HepG2 (cell line): ENCODE data around the gene PRRT1. TPM values are rescaled to one million over a fixed set of nuclear protein-coding genes. Genes with fewer than 3 reads are reported as not detected.
A peak's percentile ranks its signal among the peaks of the same experiment; 100 is the strongest.

Experiments
- CBX2 ChIP-seq, 2 experiments: fragments of 200-600 bp in 1 of 2; sonication (generic); formaldehyde crosslinking in 1 of 2; IDR thresholded peaks; 2 replicates each; pipeline versions ENCODE4 v1.7.0 to v1.8.1; 2018 to 2022; ENCODE audit warnings: low read depth in 2 of 2, low read length in 1 of 2, mild to moderate bottlenecking in 1 of 2, missing genetic modification reagents in 1 of 2
- CC2D1A ChIP-seq: sonication (generic); formaldehyde crosslinking; IDR thresholded peaks from 2 replicates; pipeline ENCODE4 v1.8.1; 2023; ENCODE audit warnings: mild to moderate bottlenecking, missing genetic modification reagents
- HOXA3 ChIP-seq: sonication (generic); formaldehyde crosslinking; IDR thresholded peaks from 2 replicates; pipeline ENCODE4 v1.5.0; 2020; ENCODE audit warnings: missing genetic modification reagents
- NFKBIZ ChIP-seq: IDR thresholded peaks from 2 replicates; pipeline ENCODE4 v1.6.1; 2018; ENCODE audit warnings: missing genetic modification reagents, missing compliant biosample characterization
- ONECUT2 ChIP-seq: sonication (generic); formaldehyde crosslinking; IDR thresholded peaks from 2 replicates; pipeline ENCODE4 v1.4.0; 2020; ENCODE audit warnings: missing genetic modification reagents
- PLRG1 ChIP-seq: fragments of 450-650 bp; conservative IDR thresholded peaks from 2 replicates; pipeline ENCODE4 v1.6.1; 2016
- ZC3H4 ChIP-seq: sonication (generic); formaldehyde crosslinking; IDR thresholded peaks from 2 replicates; pipeline ENCODE4 v1.4.0; 2020; ENCODE audit warnings: missing genetic modification reagents, borderline replicate concordance
- ZMYM3 ChIP-seq: sonication (generic); formaldehyde crosslinking; IDR thresholded peaks from 2 replicates; pipeline ENCODE4 v1.5.1; 2020; ENCODE audit warnings: mild to moderate bottlenecking, missing genetic modification reagents
- ZSCAN21 ChIP-seq: sonication (generic); formaldehyde crosslinking; IDR thresholded peaks from 2 replicates; pipeline ENCODE4 v1.8.0; 2022; ENCODE audit warnings: mild to moderate bottlenecking, missing genetic modification reagents, moderate library complexity, borderline replicate concordance
- polyA plus RNA-seq, 8 experiments: library from polyadenylated mRNA; depleted of rRNA in 3 of 8; stranded (reverse) in 7 of 8; unstranded in 1 of 8; fragments of >200 nt; fragmentation: Illumina TruSeq in 4 of 8; extraction: Trizol in 4 of 8; gene quantifications; 2 replicates each; pipeline versions ENCODE4 v1.2.1 to v1.2.3, GENCODE V29; 2011 to 2016; ENCODE audit warnings: low read depth in 4 of 8, missing spikeins in 1 of 8, mixed read lengths in 1 of 8; ENCODE audit not compliant: insufficient read depth in 1 of 8
- total RNA-seq, 5 experiments: library from RNA; depleted of rRNA; stranded (reverse); fragments of >200 nt; fragmentation: Illumina TruSeq; extraction: Trizol; gene quantifications; 2 replicates each; pipeline ENCODE4 v1.2.3, GENCODE V29; 2016; ENCODE audit warnings: low read depth in 1 of 5
- TF ChIP-seq, protein P1 (sequence below): sonication (generic); formaldehyde crosslinking; IDR thresholded peaks from one replicate; pipeline ENCODE4 v1.5.1; 2020; ENCODE audit warnings: mild to moderate bottlenecking, missing genetic modification reagents; ENCODE audit errors: not compliant biosample characterization
- TF ChIP-seq, protein P2 (sequence below): sonication (generic); formaldehyde crosslinking; IDR thresholded peaks from 2 replicates; pipeline ENCODE4 v1.9.0; 2021; ENCODE audit warnings: missing genetic modification reagents, borderline replicate concordance
- TF ChIP-seq, protein P3 (sequence below): IDR thresholded peaks from 2 replicates; pipeline ENCODE4 v1.6.1; 2016; ENCODE audit warnings: mild to moderate bottlenecking
- TF ChIP-seq, protein P4 (sequence below): IDR thresholded peaks from 2 replicates; pipeline ENCODE4 v1.6.1; 2016; ENCODE audit warnings: missing compliant biosample characterization, missing genetic modification reagents, borderline replicate concordance

PRRT1 gene
- total and polyA plus RNA-seq, 2 of the 13 experiments (the other 11 are each of a cell fraction or from before 2014, with no cell fraction given): 0.64 to 1.4 TPM

DNA sequence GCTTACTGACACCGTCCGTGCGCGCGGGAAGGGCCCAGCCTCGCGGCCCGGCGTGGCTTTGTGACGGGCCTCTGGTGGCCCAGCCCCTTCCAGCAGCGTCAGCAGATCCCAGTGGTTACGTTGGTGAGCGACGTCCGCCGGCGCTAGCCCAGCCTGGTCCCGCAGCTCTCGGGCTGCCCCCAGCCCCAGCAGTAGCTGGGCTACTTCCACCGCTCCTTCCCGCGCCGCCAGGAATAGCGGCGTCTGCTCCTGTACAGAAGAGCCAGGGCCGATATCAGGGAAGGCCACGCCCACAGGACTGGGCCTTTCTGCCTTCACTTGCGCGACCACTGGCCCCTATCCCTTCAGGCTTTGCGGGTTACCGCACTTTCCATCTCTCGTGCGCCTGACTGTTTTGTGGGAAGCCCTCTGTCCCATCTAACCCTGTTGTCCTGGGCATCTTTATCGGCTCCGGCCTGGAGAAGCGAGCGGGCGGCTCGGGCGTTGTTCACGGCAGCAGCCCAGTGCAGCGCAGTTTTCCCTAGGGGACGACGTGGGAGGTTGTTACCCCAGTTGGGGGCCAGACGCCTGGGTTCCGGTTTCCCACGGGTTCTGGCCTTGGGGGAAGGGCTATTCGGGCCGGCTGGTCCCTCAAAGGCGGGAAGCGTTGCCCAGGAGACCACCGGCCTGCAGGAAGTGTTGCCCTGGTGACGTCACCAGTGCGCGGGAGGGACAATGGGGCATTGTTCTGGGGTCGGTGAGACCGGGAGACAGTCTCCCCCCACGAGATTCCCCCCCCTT lies 44.4 kb upstream of the PRRT1 start (continued):
- TF ChIP-seq, protein P1, sequence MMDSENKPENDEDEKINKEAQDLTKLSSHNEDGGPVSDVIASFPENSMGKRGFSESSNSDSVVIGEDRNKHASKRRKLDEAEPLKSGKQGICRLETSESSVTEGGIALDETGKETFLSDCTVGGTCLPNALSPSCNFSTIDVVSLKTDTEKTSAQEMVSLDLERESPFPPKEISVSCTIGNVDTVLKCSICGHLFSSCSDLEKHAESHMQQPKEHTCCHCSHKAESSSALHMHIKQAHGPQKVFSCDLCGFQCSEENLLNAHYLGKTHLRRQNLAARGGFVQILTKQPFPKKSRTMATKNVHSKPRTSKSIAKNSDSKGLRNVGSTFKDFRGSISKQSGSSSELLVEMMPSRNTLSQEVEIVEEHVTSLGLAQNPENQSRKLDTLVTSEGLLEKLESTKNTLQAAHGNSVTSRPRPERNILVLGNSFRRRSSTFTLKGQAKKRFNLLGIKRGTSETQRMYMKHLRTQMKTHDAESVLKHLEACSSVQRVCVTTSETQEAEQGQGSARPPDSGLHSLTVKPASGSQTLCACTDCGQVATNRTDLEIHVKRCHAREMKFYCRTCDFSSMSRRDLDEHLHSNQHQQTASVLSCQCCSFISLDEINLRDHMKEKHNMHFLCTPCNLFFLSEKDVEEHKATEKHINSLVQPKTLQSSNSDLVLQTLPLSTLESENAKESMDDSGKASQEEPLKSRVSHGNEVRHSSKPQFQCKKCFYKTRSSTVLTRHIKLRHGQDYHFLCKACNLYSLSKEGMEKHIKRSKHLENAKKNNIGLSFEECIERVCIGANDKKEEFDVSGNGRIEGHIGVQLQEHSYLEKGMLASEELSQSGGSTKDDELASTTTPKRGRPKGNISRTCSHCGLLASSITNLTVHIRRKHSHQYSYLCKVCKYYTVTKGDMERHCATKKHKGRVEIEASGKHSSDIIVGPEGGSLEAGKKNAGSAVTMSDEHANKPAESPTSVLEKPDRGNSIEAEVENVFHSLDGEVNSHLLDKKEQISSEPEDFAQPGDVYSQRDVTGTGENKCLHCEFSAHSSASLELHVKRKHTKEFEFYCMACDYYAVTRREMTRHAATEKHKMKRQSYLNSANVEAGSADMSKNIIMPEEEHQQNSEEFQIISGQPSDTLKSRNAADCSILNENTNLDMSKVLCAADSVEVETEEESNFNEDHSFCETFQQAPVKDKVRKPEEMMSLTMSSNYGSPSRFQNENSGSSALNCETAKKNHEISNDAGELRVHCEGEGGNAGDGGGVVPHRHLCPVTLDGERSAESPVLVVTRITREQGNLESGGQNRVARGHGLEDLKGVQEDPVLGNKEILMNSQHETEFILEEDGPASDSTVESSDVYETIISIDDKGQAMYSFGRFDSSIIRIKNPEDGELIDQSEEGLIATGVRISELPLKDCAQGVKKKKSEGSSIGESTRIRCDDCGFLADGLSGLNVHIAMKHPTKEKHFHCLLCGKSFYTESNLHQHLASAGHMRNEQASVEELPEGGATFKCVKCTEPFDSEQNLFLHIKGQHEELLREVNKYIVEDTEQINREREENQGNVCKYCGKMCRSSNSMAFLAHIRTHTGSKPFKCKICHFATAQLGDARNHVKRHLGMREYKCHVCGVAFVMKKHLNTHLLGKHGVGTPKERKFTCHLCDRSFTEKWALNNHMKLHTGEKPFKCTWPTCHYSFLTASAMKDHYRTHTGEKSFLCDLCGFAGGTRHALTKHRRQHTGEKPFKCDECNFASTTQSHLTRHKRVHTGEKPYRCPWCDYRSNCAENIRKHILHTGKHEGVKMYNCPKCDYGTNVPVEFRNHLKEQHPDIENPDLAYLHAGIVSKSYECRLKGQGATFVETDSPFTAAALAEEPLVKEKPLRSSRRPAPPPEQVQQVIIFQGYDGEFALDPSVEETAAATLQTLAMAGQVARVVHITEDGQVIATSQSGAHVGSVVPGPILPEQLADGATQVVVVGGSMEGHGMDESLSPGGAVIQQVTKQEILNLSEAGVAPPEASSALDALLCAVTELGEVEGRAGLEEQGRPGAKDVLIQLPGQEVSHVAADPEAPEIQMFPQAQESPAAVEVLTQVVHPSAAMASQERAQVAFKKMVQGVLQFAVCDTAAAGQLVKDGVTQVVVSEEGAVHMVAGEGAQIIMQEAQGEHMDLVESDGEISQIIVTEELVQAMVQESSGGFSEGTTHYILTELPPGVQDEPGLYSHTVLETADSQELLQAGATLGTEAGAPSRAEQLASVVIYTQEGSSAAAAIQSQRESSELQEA (CRISPR knock-in tag): peak; percentile 91
- TF ChIP-seq, protein P2, sequence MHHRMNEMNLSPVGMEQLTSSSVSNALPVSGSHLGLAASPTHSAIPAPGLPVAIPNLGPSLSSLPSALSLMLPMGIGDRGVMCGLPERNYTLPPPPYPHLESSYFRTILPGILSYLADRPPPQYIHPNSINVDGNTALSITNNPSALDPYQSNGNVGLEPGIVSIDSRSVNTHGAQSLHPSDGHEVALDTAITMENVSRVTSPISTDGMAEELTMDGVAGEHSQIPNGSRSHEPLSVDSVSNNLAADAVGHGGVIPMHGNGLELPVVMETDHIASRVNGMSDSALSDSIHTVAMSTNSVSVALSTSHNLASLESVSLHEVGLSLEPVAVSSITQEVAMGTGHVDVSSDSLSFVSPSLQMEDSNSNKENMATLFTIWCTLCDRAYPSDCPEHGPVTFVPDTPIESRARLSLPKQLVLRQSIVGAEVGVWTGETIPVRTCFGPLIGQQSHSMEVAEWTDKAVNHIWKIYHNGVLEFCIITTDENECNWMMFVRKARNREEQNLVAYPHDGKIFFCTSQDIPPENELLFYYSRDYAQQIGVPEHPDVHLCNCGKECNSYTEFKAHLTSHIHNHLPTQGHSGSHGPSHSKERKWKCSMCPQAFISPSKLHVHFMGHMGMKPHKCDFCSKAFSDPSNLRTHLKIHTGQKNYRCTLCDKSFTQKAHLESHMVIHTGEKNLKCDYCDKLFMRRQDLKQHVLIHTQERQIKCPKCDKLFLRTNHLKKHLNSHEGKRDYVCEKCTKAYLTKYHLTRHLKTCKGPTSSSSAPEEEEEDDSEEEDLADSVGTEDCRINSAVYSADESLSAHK: peak; percentile 53; the same call in 1 of the 2 replicates
- TF ChIP-seq CBX2 (IDR thresholded peaks at IDR 0.05; ENCODE audit: low read depth, low read length) (no peak), CBX2 (CRISPR knock-in tag; IDR thresholded peaks at IDR 0.05; ENCODE audit: low read depth) (0 out of 2 replicates have a peak, but pooled peaks have one; percentile 25), ONECUT2 (CRISPR knock-in tag) (no peak), ZSCAN21 (CRISPR knock-in tag) (peak; percentile 88), ZMYM3 (CRISPR knock-in tag) (peak; percentile 34; the same call in 1 of the 2 replicates), CC2D1A (CRISPR knock-in tag) (0 out of 2 replicates have a peak, but pooled peaks have one; percentile 73), PLRG1 (no peak), HOXA3 (CRISPR knock-in tag) (peak; percentile 98), ZC3H4 (no peak; the same call in 1 of the 2 replicates), NFKBIZ (CRISPR knock-in tag) (no peak)
- TF ChIP-seq, protein P3, sequence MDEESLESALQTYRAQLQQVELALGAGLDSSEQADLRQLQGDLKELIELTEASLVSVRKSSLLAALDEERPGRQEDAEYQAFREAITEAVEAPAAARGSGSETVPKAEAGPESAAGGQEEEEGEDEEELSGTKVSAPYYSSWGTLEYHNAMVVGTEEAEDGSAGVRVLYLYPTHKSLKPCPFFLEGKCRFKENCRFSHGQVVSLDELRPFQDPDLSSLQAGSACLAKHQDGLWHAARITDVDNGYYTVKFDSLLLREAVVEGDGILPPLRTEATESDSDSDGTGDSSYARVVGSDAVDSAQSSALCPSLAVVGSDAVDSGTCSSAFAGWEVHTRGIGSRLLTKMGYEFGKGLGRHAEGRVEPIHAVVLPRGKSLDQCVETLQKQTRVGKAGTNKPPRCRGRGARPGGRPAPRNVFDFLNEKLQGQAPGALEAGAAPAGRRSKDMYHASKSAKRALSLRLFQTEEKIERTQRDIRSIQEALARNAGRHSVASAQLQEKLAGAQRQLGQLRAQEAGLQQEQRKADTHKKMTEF (CRISPR knock-in tag): peak; percentile 92
- TF ChIP-seq, protein P4, sequence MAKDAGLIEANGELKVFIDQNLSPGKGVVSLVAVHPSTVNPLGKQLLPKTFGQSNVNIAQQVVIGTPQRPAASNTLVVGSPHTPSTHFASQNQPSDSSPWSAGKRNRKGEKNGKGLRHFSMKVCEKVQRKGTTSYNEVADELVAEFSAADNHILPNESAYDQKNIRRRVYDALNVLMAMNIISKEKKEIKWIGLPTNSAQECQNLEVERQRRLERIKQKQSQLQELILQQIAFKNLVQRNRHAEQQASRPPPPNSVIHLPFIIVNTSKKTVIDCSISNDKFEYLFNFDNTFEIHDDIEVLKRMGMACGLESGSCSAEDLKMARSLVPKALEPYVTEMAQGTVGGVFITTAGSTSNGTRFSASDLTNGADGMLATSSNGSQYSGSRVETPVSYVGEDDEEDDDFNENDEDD (CRISPR knock-in tag): peak; percentile 97
